RWPE1 (cell line): ENCODE data around the gene KY.
A peak's percentile ranks its signal among the peaks of the same experiment; 100 is the strongest.

Experiments
- CTCF ChIA-PET: fragments of 350-600 bp; sonication (Branson Sonifier 250); formaldehyde crosslinking; extraction: SDS; loops from one replicate; lab custom pipeline; 2021; lab: Yijun Ruan, JAX
- POLR2A ChIA-PET: fragments of 400-600 bp; formaldehyde crosslinking; extraction: SDS; loops from one replicate; lab custom pipeline; 2020; ENCODE audit warnings: antibody characterized with exemption; ENCODE audit not compliant: low non-redundant PET; lab: Yijun Ruan, JAX
- DNase-seq: peaks from one replicate; pipeline ENCODE4 v3.0.0; 2012; ENCODE audit warnings: low spot score
- H3K27ac ChIP-seq: fragments of 450-650 bp; 2 replicates; pipeline ENCODE4 v1.5.1; 2017
- TF ChIP-seq, protein P1 (sequence below): fragments of 450-650 bp; conservative IDR thresholded peaks from 2 replicates; pipeline ENCODE4 v1.5.1; 2017; ENCODE audit warnings: low read depth, mild to moderate bottlenecking

Gene KY

DNA sequence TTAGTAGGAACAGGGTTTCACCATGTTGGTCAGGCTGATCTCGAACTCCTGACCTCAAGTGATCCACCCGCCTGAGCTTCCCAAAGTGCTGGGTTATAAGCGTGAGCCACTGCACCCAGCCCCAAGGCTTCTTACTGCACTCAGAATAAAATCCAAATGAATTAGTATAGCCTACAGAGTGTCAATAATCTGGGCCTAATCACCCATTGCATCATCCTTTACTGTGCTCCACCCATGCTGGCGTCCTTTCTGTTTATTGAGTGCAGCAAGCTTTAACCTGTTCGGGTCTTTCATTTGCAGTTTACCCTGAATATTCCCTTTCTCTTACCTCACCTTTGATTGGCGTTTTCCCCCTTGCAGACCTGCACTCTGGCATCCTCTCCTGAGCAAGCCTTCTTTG, 87.2 kb downstream of the KY start:
- peak overlapping the region; percentile 36 for H3K27ac ChIP-seq
- TF ChIP-seq, protein P1, sequence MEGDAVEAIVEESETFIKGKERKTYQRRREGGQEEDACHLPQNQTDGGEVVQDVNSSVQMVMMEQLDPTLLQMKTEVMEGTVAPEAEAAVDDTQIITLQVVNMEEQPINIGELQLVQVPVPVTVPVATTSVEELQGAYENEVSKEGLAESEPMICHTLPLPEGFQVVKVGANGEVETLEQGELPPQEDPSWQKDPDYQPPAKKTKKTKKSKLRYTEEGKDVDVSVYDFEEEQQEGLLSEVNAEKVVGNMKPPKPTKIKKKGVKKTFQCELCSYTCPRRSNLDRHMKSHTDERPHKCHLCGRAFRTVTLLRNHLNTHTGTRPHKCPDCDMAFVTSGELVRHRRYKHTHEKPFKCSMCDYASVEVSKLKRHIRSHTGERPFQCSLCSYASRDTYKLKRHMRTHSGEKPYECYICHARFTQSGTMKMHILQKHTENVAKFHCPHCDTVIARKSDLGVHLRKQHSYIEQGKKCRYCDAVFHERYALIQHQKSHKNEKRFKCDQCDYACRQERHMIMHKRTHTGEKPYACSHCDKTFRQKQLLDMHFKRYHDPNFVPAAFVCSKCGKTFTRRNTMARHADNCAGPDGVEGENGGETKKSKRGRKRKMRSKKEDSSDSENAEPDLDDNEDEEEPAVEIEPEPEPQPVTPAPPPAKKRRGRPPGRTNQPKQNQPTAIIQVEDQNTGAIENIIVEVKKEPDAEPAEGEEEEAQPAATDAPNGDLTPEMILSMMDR, result no peak
- ChIA-PET CTCF (interaction anchor here (0.6 kb wide), 2 partner anchors 37 to 152 kb away, joined by 4 read pairs; no protein-coding TSS in a partner anchor), POLR2A (no interaction called here)
- peak; percentile 22 for DNase-seq

DNA sequence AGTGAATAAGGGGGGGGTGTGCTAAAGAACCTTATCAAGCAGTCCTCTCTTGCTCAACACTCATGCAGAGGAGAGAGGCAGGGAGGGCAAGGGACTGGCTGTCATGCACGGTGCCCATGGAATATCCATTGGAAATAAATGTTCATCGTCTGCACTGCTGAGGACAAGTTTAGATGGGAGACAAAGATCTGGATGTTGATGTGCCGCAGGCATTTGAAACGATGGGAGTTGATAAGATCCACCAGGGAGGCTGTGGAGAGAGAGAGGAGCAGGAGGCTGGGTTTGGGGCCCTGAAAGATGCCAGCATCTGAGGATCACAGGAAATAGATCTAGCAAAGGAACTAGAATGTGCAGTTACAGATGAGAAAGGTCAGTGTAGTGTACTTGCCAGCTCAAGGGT, 88.8 kb downstream of the KY start:
- DNase-seq, result no peak
- no peak overlapping the region for H3K27ac ChIP-seq
- ChIA-PET CTCF (no interaction called here), POLR2A (no interaction called here)
- TF ChIP-seq, protein P1, result no peak

DNA sequence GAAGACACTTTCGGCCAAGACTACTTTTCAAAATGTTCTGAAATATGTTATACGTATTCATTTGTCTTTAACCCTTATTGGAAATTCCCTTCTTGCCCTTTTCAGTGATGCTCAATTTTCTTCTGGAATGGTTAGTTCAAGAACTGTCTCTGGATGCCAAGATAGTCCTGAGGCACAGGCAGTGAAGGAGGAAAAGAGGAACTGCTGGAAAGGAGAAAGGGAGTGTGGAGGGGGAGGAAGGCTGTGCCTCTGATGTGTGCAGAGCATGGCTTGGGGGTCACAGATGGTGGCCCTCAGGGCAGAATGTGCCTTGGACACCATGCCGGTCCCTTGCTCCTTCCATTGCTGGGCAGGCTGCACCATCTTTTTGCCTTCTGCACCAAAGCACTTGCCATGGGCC, 91.2 kb downstream of the KY start:
- no peak for DNase-seq

More for the DNA sequence above, 91.2 kb downstream of the KY start:
- no peak overlapping the region for H3K27ac ChIP-seq
- ChIA-PET POLR2A (no interaction called here), CTCF (no interaction called here)
- TF ChIP-seq, protein P1, result no peak
